ENCODE results near the gene FOLR1.

Gene FOLR1

GRCh38 chr11:72209101-72209500, 17.2 kb downstream of the FOLR1 start:
- TF ChIP-seq CTCF (conservative IDR thresholded peaks at IDR 0.05; ENCODE audit: low read depth, low read length) = no peak
- no peak for DNase-seq (ENCODE audit: low read depth)
- H3K4me3 ChIP-seq (ENCODE audit: low read depth, low read length) = no peak overlapping the region

GRCh38 chr11:72216638-72217037, 24.7 kb downstream of the FOLR1 start, which contains the start of gene FOLR2:
TSS of gene FOLR2 (plus strand) at chr11:72216794. CDS start at chr11:72218585, 1,791 bp downstream.
- no peak for TF ChIP-seq CTCF (conservative IDR thresholded peaks at IDR 0.05; ENCODE audit: low read depth, low read length)
- no peak for DNase-seq (ENCODE audit: low read depth)

GRCh38 chr11:72217841-72218240, 25.9 kb downstream of the FOLR1 start:
- H3K4me3 ChIP-seq (ENCODE audit: low read depth, low read length) = no peak overlapping the region
- no peak for TF ChIP-seq CTCF (conservative IDR thresholded peaks at IDR 0.05; ENCODE audit: low read depth, low read length)
- DNase-seq (ENCODE audit: low read depth) = no peak

More at GRCh38 chr11:72216638-72217037, 24.7 kb downstream of the FOLR1 start, which contains the start of gene FOLR2:
- no peak within 1 kb of the TSS for H3K4me3 ChIP-seq (ENCODE audit: low read depth, low read length)

DNA sequence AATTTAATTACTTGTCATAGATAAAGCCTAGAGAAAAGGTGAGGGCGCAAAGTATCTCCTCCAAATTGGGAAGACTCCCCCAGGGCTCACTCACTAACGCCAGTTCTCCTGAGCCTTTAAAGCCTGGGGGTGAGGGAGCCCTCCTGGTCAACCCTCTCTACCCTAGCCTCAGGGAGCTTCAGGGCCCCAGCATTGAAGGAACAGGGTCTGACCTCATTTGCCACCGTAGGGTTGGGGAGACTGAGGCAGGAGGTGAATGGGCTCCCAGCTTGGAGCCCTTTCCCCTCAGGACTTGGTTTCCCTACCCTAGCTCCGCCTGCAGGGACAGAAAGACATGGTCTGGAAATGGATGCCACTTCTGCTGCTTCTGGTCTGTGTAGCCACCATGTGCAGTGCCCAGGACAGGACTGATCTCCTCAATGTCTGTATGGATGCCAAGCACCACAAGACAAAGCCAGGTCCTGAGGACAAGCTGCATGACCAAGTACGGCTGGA, 26.4 kb downstream of the FOLR1 start:
- no peak for TF ChIP-seq CTCF (conservative IDR thresholded peaks at IDR 0.05; ENCODE audit: low read depth, low read length)
- no peak for DNase-seq (ENCODE audit: low read depth)
- no peak overlapping the region for H3K4me3 ChIP-seq (ENCODE audit: low read depth, low read length)

GRCh38 chr11:72220696-72221363, 28.9 kb downstream of the FOLR1 start:
- no peak for DNase-seq (ENCODE audit: low read depth)
- TF ChIP-seq CTCF (conservative IDR thresholded peaks at IDR 0.05; ENCODE audit: low read depth, low read length) = no peak
- no peak overlapping the region for H3K4me3 ChIP-seq (ENCODE audit: low read depth, low read length)

GRCh38 chr11:72221386-72222075, 29.6 kb downstream of the FOLR1 start:
- H3K4me3 ChIP-seq (ENCODE audit: low read depth, low read length) = no peak overlapping the region
- no peak for TF ChIP-seq CTCF (conservative IDR thresholded peaks at IDR 0.05; ENCODE audit: low read depth, low read length)
- no peak for DNase-seq (ENCODE audit: low read depth)

Data from choroid plexus epithelial cell (primary cell).